IPS DF 4.7 (cell line): ENCODE results near the gene HCRTR2.
"Not testable (repeated sequence)": the region's sequence is repeated elsewhere in the genome, so short reads cannot be mapped to it uniquely, and the experiment has no call there.

ENCODE experiments used
- DNase-seq: peaks from one replicate; pipeline ENCODE4 v3.0.0-alpha.2; 2013; ENCODE audit warnings: low spot score; ENCODE audit errors: extremely low read depth

Gene HCRTR2

GRCh38 chr6:55212156-55212555 is 37.8 kb downstream of the HCRTR2 start:
- no peak for DNase-seq

- DNase-seq, result no peak
These were observed 46.6 kb downstream of the HCRTR2 start for GRCh38 chr6:55220961-55221360.

GRCh38 chr6:55227862-55228261 is 53.5 kb downstream of the HCRTR2 start:
- DNase-seq, result no peak

GRCh38 chr6:55239099-55239498 is 64.8 kb downstream of the HCRTR2 start:
- DNase-seq, result no peak

- DNase-seq, result not testable (repeated sequence)
These were observed 66.8 kb downstream of the HCRTR2 start for GRCh38 chr6:55240975-55241605.

- peak; percentile 49 for DNase-seq
These were observed 76.1 kb downstream of the HCRTR2 start for GRCh38 chr6:55250400-55250799.

- no peak for DNase-seq
These were observed 80.8 kb downstream of the HCRTR2 start for GRCh38 chr6:55255113-55255512.

GRCh38 chr6:55260181-55260580 is 85.9 kb downstream of the HCRTR2 start:
- no peak for DNase-seq

GRCh38 chr6:55265409-55266114 is 91.2 kb downstream of the HCRTR2 start:
- no peak for DNase-seq

GRCh38 chr6:55266896-55267295 is 92.6 kb downstream of the HCRTR2 start:
- DNase-seq, result no peak

- DNase-seq, result no peak
These were observed 102.6 kb downstream of the HCRTR2 start for GRCh38 chr6:55276745-55277530.

- DNase-seq, result no peak
These were observed 103.3 kb downstream of the HCRTR2 start for GRCh38 chr6:55277646-55278045.

GRCh38 chr6:55281215-55281614 is 106.9 kb downstream of the HCRTR2 start:
- no peak for DNase-seq

GRCh38 chr6:55282115-55282514 is 107.8 kb downstream of the HCRTR2 start:
- DNase-seq, result no peak

- no peak for DNase-seq
These were observed 112.5 kb downstream of the HCRTR2 start for GRCh38 chr6:55286824-55287223.

GRCh38 chr6:55290736-55291135 is 116.4 kb downstream of the HCRTR2 start:
- no peak for DNase-seq

GRCh38 chr6:55293116-55293515 is 118.8 kb downstream of the HCRTR2 start:
- no peak for DNase-seq

- not testable (repeated sequence) for DNase-seq
These were observed 122.9 kb downstream of the HCRTR2 start for GRCh38 chr6:55297214-55297613.

GRCh38 chr6:55299286-55299985 is 125.1 kb downstream of the HCRTR2 start:
- no peak for DNase-seq

GRCh38 chr6:55304747-55305146 is 130.4 kb downstream of the HCRTR2 start:
- DNase-seq, result no peak

GRCh38 chr6:55319961-55320695 is 145.8 kb downstream of the HCRTR2 start:
- no peak for DNase-seq
